ENCODE data around the gene HDAC3.
"Not testable (repeated sequence)": the region's sequence is repeated elsewhere in the genome, so short reads cannot be mapped to it uniquely, and the experiment has no call there.

The HDAC3 gene

DNA sequence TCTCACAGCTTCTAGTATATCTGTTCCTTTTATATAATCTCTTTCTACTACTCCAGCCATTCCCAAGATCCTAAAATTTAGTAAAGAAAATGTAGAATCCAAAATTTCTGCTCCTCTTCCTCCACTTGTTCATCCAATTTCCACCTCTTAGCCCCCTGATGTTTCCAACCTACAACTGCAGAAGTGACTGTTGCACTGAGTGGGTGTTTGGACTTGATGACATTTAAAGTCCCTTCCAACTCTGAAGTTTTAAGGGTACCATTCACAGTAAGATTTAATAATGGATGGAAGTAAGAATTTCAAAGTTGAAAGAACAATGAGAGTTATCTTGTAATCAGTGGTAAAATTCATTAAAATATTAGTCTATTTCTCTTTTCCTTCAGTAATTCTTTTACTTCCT lies 23.3 kb downstream of the HDAC3 start:
- Histone ChIP-seq H3K36me3 (ENCODE audit: insufficient read depth, low read length) (no peaks in the 10 kb centered on the region), H3K9me3 (ENCODE audit: insufficient read depth, low read depth, low read length) (no peaks in the 10 kb centered on the region), H2AFZ (ENCODE audit: low read length) (no peak overlapping the region), H3K9me2 (replicated peaks; ENCODE audit: low read depth, low read length) (no peaks in the 10 kb centered on the region), H3F3A (ENCODE audit: low read depth) (0 out of 2 replicates have a peak, but pooled peaks cover 3% of the 10 kb centered on the region), H3K79me2 (ENCODE audit: insufficient read depth, low read length) (peaks cover 100% of the 10 kb centered on the region), H4K20me1 (ENCODE audit: insufficient read depth, low read length, poor library complexity, severe bottlenecking) (peaks cover 56% of the 10 kb centered on the region), H3K4me3 (ENCODE audit: low read length, poor library complexity, severe bottlenecking) (peak overlapping the region; percentile 69), H3K4me2 (ENCODE audit: low read depth, low read length, poor library complexity, severe bottlenecking) (peak overlapping the region; percentile 90), H3K27me3 (ENCODE audit: insufficient read depth, low read length, poor library complexity, severe bottlenecking) (no peaks in the 10 kb centered on the region), H3K4me1 (ENCODE audit: insufficient read depth, low read length, poor library complexity, severe bottlenecking) (peaks cover 74% of the 10 kb centered on the region), H3K9ac (ENCODE audit: low read depth, low read length, poor library complexity, severe bottlenecking) (peak overlapping the region; percentile 69)
- TF ChIP-seq EZH2phosphoT487 (IDR thresholded peaks at IDR 0.05; ENCODE audit: borderline replicate concordance): no peak
- TF ChIP-seq, protein P1, sequence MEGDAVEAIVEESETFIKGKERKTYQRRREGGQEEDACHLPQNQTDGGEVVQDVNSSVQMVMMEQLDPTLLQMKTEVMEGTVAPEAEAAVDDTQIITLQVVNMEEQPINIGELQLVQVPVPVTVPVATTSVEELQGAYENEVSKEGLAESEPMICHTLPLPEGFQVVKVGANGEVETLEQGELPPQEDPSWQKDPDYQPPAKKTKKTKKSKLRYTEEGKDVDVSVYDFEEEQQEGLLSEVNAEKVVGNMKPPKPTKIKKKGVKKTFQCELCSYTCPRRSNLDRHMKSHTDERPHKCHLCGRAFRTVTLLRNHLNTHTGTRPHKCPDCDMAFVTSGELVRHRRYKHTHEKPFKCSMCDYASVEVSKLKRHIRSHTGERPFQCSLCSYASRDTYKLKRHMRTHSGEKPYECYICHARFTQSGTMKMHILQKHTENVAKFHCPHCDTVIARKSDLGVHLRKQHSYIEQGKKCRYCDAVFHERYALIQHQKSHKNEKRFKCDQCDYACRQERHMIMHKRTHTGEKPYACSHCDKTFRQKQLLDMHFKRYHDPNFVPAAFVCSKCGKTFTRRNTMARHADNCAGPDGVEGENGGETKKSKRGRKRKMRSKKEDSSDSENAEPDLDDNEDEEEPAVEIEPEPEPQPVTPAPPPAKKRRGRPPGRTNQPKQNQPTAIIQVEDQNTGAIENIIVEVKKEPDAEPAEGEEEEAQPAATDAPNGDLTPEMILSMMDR (conservative IDR thresholded peaks at IDR 0.05; ENCODE audit: low read length): no peak

DNA sequence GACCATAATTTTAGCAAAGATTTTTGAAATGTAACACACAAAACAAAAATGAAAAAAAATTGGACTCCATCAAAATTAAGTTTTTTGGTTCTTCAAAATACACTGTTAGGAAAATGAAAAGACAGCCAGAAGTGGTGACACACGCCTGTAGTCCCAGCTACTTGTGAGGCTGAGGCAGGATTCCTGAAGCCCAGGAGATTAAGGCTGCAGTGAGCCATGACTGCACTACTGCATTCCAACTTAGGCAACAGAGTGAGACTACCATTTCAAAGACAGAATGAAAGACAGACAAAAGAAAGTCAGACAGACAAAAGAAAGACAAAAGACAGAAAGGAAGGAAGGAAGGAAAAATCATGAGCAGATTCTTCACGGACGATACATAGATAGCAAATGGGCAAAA lies 25.4 kb downstream of the HDAC3 start:
- Histone ChIP-seq H3K36me3 (ENCODE audit: insufficient read depth, low read length) (no peaks in the 10 kb centered on the region), H3K9me2 (replicated peaks; ENCODE audit: low read depth, low read length) (no peaks in the 10 kb centered on the region), H2AFZ (ENCODE audit: low read length) (no peak overlapping the region), H4K20me1 (ENCODE audit: insufficient read depth, low read length, poor library complexity, severe bottlenecking) (peaks cover 39% of the 10 kb centered on the region), H3K4me1 (ENCODE audit: insufficient read depth, low read length, poor library complexity, severe bottlenecking) (peaks cover 81% of the 10 kb centered on the region), H3K9me3 (ENCODE audit: insufficient read depth, low read depth, low read length) (no peaks in the 10 kb centered on the region), H3K27me3 (ENCODE audit: insufficient read depth, low read length, poor library complexity, severe bottlenecking) (no peaks in the 10 kb centered on the region), H3K4me2 (ENCODE audit: low read depth, low read length, poor library complexity, severe bottlenecking) (peak overlapping the region; percentile 90), H3K4me3 (ENCODE audit: low read length, poor library complexity, severe bottlenecking) (peak overlapping the region; percentile 69), H3K79me2 (ENCODE audit: insufficient read depth, low read length) (peaks cover 98% of the 10 kb centered on the region), H3F3A (ENCODE audit: low read depth) (peaks cover 17% of the 10 kb centered on the region), H3K9ac (ENCODE audit: low read depth, low read length, poor library complexity, severe bottlenecking) (peak overlapping the region; percentile 69)
- no peak for TF ChIP-seq EZH2phosphoT487 (IDR thresholded peaks at IDR 0.05; ENCODE audit: borderline replicate concordance)
- TF ChIP-seq, protein P1 (conservative IDR thresholded peaks at IDR 0.05; ENCODE audit: low read length): no peak

- H3K4me1 ChIP-seq (ENCODE audit: insufficient read depth, low read length, poor library complexity, severe bottlenecking): peaks cover 84% of the 10 kb centered on the region
- not testable (repeated sequence) for H3K9me2 ChIP-seq (replicated peaks; ENCODE audit: low read depth, low read length); H3K36me3 ChIP-seq (ENCODE audit: insufficient read depth, low read length); H3K9me3 ChIP-seq (ENCODE audit: insufficient read depth, low read depth, low read length); H3K27me3 ChIP-seq (ENCODE audit: insufficient read depth, low read length, poor library complexity, severe bottlenecking); H2AFZ ChIP-seq (ENCODE audit: low read length)
- H4K20me1 ChIP-seq (ENCODE audit: insufficient read depth, low read length, poor library complexity, severe bottlenecking): peaks cover 30% of the 10 kb centered on the region
- peaks cover 28% of the 10 kb centered on the region for H3F3A ChIP-seq (ENCODE audit: low read depth)
- peak overlapping the region; percentile 73 for H3K4me2 ChIP-seq (ENCODE audit: low read depth, low read length, poor library complexity, severe bottlenecking)
- peaks cover 86% of the 10 kb centered on the region for H3K79me2 ChIP-seq (ENCODE audit: insufficient read depth, low read length)
- peak overlapping the region; percentile 60 for H3K4me3 ChIP-seq (ENCODE audit: low read length, poor library complexity, severe bottlenecking)
- H3K9ac ChIP-seq (ENCODE audit: low read depth, low read length, poor library complexity, severe bottlenecking): peak overlapping the region; percentile 73
Observed at GRCh38 chr5:141609921-141610320, 26.7 kb downstream of the HDAC3 start.

- H3K9ac ChIP-seq (ENCODE audit: low read depth, low read length, poor library complexity, severe bottlenecking): peak overlapping the region; percentile 73
- no peak overlapping the region for H2AFZ ChIP-seq (ENCODE audit: low read length)
- peaks cover 22% of the 10 kb centered on the region for H4K20me1 ChIP-seq (ENCODE audit: insufficient read depth, low read length, poor library complexity, severe bottlenecking)
- no peaks in the 10 kb centered on the region for H3K27me3 ChIP-seq (ENCODE audit: insufficient read depth, low read length, poor library complexity, severe bottlenecking)
- no peaks in the 10 kb centered on the region for H3K36me3 ChIP-seq (ENCODE audit: insufficient read depth, low read length)
- no peak for TF ChIP-seq EZH2phosphoT487 (IDR thresholded peaks at IDR 0.05; ENCODE audit: borderline replicate concordance)
- TF ChIP-seq, protein P1 (conservative IDR thresholded peaks at IDR 0.05; ENCODE audit: low read length): no peak
- no peaks in the 10 kb centered on the region for H3K9me2 ChIP-seq (replicated peaks; ENCODE audit: low read depth, low read length)
- no peaks in the 10 kb centered on the region for H3K9me3 ChIP-seq (ENCODE audit: insufficient read depth, low read depth, low read length)
- peaks cover 84% of the 10 kb centered on the region for H3K4me1 ChIP-seq (ENCODE audit: insufficient read depth, low read length, poor library complexity, severe bottlenecking)
- peak overlapping the region; percentile 60 for H3K4me3 ChIP-seq (ENCODE audit: low read length, poor library complexity, severe bottlenecking)
- H3K4me2 ChIP-seq (ENCODE audit: low read depth, low read length, poor library complexity, severe bottlenecking): peak overlapping the region; percentile 73
- peaks cover 30% of the 10 kb centered on the region for H3F3A ChIP-seq (ENCODE audit: low read depth)
- H3K79me2 ChIP-seq (ENCODE audit: insufficient read depth, low read length): peaks cover 86% of the 10 kb centered on the region
Observed at GRCh38 chr5:141609044-141609443, 27.6 kb downstream of the HDAC3 start.

Measured in Loucy (cell line).